Mucosa of descending colon (tissue), 3 donors: ENCODE results near the gene ITFG2. TPM values are rescaled to one million over a fixed set of nuclear protein-coding genes. Genes with fewer than 3 reads are reported as not detected.
"Not testable (repeated sequence)": the region's sequence is repeated elsewhere in the genome, so short reads cannot be mapped to it uniquely, and the experiment has no call there.

Experiments
- ATAC-seq: fragments of 200-7000 bp; cut with Tn5 transposase; one replicate; pipeline ENCODE4 v1.9.1; 2020; ENCODE audit warnings: mild to moderate bottlenecking, moderate library complexity
- DNase-seq, 3 donors: peaks; one replicate each; pipeline ENCODE4 v3.0.0-alpha.2; 2020
- H3K36me3 ChIP-seq: fragments of 200-600 bp; one replicate; pipeline ENCODE4 v1.8.0; 2021; ENCODE audit warnings: low read depth, mild to moderate bottlenecking
- H3K4me1 ChIP-seq: fragments of 200-600 bp; one replicate; pipeline ENCODE4 v1.8.0; 2021; ENCODE audit warnings: low read depth, mild to moderate bottlenecking
- H3K4me3 ChIP-seq: fragments of 200-600 bp; one replicate; pipeline ENCODE4 v1.8.0; 2021; ENCODE audit warnings: mild to moderate bottlenecking
- H3K9me3 ChIP-seq: fragments of 200-600 bp; one replicate; pipeline ENCODE4 v1.8.0; 2021; ENCODE audit warnings: mild to moderate bottlenecking
- intact Hi-C, 2 donors: fragments of 100-400 bp; cut with DNase I in 1 of 2; cut with micrococcal nuclease in 1 of 2; formaldehyde crosslinking; loops; one replicate each; pipeline versions ENCODE4 v1.11.0 to v1.11.1; 2022; cut with DNase I, micrococcal nuclease
- total RNA-seq, 3 donors: library from RNA; stranded (reverse); fragmentation: NEBNext Ultra II Directional in 2 of 3; extraction: Animal tissue kit (Norgen Biotek cat#: 25700) in 2 of 3; gene quantifications; one replicate each; pipeline versions ENCODE4 v1.2.1 to v1.2.4, GENCODE V29; 2021 to 2023
- TF ChIP-seq, protein P1 (sequence below): fragments of 200-600 bp; IDR thresholded peaks from one replicate; pipeline ENCODE4 v1.8.0; 2022; ENCODE audit warnings: antibody characterized with exemption, mild to moderate bottlenecking
- donor health status: DM: no; HTN: no; CAD: no; lungs with moderate emphysema.
- donor health status: DM: no; HTN: no; CAD: no.
- donor health status: DM: no; HTN: yes; CAD: no.

The ITFG2 gene
- total RNA-seq, 3 donors from 2014 or later = 37.9 to 55.4 (median 38.0) TPM

DNA sequence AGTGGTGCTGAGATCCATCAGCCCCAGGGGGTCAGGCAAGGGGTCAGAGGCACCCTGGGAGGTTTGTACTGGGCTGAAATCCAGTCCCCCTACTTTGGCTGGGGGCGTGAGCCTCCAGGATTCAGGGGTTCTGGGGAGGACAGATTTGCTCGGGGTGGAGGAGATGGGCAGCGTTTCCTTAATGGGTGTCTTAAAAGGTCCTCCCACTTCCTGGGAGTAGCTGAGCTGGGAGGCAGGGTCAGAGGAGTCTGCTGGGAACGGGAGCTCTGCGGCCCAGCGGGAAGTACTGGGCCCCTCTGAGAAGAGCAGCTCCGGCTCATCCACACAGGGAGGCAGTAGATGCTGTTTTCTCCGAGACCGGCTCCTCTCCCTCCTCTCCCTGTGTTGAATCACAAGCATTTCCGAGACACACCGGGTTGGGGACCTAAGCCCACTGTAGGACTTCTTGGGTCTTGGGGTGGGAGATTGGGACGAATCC is 46.5 kb downstream of the ITFG2 start:
- intact Hi-C loops = loop anchor here in 1 of 2 donors (5.0 kb wide), 1 partner anchor 183 kb away; no protein-coding TSS in a partner anchor
- ATAC-seq (no peak), DNase-seq (no peak)

DNA sequence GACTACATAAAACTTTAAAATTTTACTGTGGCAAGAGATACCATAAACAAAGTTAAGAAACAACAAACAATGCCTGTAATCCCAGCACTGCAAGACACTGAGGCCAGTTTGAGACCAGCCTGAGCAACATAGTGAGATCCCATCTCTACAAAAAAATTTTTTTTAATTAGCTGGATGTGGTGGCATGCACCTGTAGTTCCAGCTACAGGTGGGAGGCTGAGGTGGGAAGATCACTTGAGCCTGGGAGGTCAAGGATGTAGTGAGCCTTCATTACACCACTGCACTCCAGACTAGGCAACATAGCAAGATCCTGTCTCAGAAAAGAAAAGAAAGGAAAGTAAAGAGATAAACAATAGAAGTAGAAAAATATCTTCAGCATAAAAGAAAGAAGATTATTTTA is 47.7 kb downstream of the ITFG2 start:
- H3K9me3 ChIP-seq = no peaks in the 10 kb centered on the region
- intact Hi-C loops = no loop called here
- H3K36me3 ChIP-seq = no peaks in the 10 kb centered on the region
- no peak for DNase-seq
- no peak for ATAC-seq
- TF ChIP-seq, protein P1, sequence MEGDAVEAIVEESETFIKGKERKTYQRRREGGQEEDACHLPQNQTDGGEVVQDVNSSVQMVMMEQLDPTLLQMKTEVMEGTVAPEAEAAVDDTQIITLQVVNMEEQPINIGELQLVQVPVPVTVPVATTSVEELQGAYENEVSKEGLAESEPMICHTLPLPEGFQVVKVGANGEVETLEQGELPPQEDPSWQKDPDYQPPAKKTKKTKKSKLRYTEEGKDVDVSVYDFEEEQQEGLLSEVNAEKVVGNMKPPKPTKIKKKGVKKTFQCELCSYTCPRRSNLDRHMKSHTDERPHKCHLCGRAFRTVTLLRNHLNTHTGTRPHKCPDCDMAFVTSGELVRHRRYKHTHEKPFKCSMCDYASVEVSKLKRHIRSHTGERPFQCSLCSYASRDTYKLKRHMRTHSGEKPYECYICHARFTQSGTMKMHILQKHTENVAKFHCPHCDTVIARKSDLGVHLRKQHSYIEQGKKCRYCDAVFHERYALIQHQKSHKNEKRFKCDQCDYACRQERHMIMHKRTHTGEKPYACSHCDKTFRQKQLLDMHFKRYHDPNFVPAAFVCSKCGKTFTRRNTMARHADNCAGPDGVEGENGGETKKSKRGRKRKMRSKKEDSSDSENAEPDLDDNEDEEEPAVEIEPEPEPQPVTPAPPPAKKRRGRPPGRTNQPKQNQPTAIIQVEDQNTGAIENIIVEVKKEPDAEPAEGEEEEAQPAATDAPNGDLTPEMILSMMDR = no peak
- no peak overlapping the region for H3K4me3 ChIP-seq
- H3K4me1 ChIP-seq = peaks cover 5% of the 10 kb centered on the region

More for the DNA sequence above, 46.5 kb downstream of the ITFG2 start:
- H3K9me3 ChIP-seq = no peaks in the 10 kb centered on the region
- peaks cover 14% of the 10 kb centered on the region for H3K4me1 ChIP-seq
- H3K36me3 ChIP-seq = no peaks in the 10 kb centered on the region
- no peak overlapping the region for H3K4me3 ChIP-seq
- TF ChIP-seq, protein P1 = no peak

DNA sequence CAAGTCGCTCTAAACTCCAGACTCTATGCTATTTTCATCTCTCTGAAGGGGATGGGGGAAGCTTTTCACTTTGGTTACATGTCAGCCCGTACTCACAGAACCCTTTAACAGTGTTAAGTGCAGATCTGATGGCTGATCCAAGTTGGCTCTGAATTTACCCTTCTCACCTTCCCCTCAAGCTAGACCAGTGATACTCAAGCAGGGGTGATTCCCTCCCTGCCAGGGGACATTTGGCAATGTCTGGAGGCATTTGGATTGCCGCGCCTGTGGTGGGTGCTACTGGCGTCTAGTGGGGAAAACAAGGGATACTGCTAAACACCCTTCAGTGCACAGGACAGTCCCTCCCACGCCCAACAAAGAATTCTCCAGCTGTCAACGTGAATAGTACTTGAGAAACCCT is 50.4 kb downstream of the ITFG2 start:
- DNase-seq (no peak), ATAC-seq (no peak)
- no peaks in the 10 kb centered on the region for H3K9me3 ChIP-seq
- TF ChIP-seq, protein P1 = no peak
- H3K36me3 ChIP-seq = no peaks in the 10 kb centered on the region
- intact Hi-C loops = no loop called here
- H3K4me3 ChIP-seq = no peak overlapping the region
- H3K4me1 ChIP-seq = no peaks in the 10 kb centered on the region

DNA sequence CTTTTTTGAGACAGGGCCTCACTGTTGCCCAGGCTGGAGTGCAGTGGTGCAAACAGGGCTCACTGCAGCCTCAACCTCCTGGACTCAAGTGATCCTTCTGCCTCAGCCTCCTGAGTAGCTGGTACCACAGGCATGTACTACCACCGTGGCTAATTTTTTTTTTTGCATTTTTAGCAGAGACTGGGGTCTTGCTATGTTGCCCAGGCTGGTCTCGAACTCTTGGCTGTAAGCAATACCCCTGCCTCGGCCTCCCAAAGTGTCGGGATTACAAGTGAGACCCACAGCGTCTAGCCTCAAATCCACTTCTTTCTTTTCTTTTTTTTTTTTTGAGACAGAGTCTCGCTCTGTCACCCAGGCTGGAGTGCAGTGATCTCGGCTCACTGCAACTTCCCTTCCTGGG is 50.9 kb downstream of the ITFG2 start:
- H3K4me1 ChIP-seq, ATAC-seq, intact Hi-C loops, H3K36me3 ChIP-seq, H3K9me3 ChIP-seq, H3K4me3 ChIP-seq, DNase-seq: not testable (repeated sequence)

DNA sequence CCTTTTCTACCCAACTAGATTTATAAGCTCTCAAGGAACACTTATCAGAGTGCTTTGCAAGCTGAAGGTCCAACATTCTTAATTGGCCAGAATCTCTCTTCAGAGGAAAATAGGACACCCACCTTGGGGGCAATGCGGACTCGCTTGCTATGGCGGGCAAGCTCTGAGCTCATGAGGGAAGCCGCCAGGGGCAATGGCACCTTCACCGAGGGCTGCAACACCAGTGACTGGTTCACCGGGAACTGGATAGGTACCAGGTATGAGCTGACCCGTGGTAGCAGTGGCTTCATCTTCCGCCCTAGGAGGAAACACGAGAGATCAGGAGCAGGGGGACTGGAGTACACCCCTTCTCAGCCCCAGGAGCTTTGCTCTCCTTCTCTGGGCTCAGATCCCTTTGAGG is 51.7 kb downstream of the ITFG2 start:
- ATAC-seq (no peak), DNase-seq (no peak)
- intact Hi-C loops = no loop called here
- no peaks in the 10 kb centered on the region for H3K36me3 ChIP-seq
- no peaks in the 10 kb centered on the region for H3K9me3 ChIP-seq
- no peak overlapping the region for H3K4me3 ChIP-seq
- TF ChIP-seq, protein P1 = no peak
- no peaks in the 10 kb centered on the region for H3K4me1 ChIP-seq

DNA sequence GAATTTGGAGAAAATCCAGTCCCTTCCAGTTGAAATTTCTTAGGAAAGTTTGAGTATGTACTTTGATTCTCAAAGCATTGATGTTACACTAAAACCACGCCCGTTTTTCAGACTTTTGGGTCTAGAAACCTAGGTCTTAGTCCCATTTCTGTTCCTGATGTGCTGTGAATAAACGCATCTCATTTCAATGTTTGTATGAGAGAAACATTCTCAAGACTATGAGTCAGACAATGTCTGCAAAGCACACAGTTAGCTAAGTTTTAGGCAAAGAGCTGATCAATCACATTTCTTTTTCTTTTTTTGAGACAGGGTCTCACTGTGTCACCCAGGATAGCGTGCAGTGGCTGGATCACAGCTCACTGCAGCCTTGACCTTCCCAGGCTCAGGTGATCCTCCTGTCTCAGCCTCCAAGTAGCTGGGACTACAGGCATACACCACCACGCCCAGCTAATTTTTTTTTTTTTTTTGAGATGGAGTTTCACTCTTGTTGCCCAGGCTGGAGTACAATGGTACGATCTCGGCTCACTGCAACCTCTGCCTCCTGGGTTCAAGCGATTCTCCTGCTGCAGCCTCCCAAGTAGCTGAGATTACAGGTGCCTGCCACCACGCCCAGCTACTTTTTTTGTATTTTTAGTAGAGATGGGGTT is 56.6 kb downstream of the ITFG2 start:
- DNase-seq, ATAC-seq, intact Hi-C loops, H3K9me3 ChIP-seq, H3K36me3 ChIP-seq, H3K4me1 ChIP-seq, H3K4me3 ChIP-seq: not testable (repeated sequence)

Other genes starting within 250 kb of the ITFG2 start
- 10 to 100 TPM; 58.2 to 79.7 (median 76.0) TPM for gene FKBP4, start 17.7 kb upstream of the ITFG2 start, total RNA-seq
- 1 to 10 TPM in 1 of 3 donors, under 1 TPM in 2; 0.64 to 2.2 (median 0.96) TPM for gene NRIP2, start 22.4 kb downstream of the ITFG2 start, total RNA-seq
- gene TEX52, start 44.4 kb downstream of the ITFG2 start, total RNA-seq = not detected
- gene FOXM1, start 64.5 kb downstream of the ITFG2 start, total RNA-seq = 10 to 100 TPM in 1 of 3 donors, 1 to 10 TPM in 2; 6.3 to 30.0 (median 7.7) TPM
- 10 to 100 TPM in 2 of 3 donors, 1 to 10 TPM in 1; 8.7 to 20.1 (median 15.5) TPM for gene RHNO1, start 64.6 kb downstream of the ITFG2 start, total RNA-seq
- 10 to 100 TPM in 1 of 3 donors, 1 to 10 TPM in 2; 7.9 to 18.2 (median 8.2) TPM for gene TULP3, start 78.2 kb downstream of the ITFG2 start, total RNA-seq
- gene TEAD4, start 146.7 kb downstream of the ITFG2 start, total RNA-seq = 10 to 100 TPM in 1 of 3 donors, 1 to 10 TPM in 2; 4.6 to 11.3 (median 6.5) TPM